Calu3 (cell line): ENCODE measurements around the gene NDUFAF7. TPM values are rescaled to one million over a fixed set of nuclear protein-coding genes. Genes with fewer than 3 reads are reported as not detected.

Experiments used
- BruUV-seq: library from RNA; stranded (reverse); fragments of 400-500 nt; replicated peaks from 2 replicates; lab custom pipeline; 2021; lab: Mats Ljungman, UMichigan
- CTCF ChIA-PET: fragments of 300-600 bp; sonication (Branson Sonifier 250); formaldehyde crosslinking; loops from one replicate; lab custom pipeline; 2022; ENCODE audit warnings: antibody characterized with exemption; lab: Charles Lee
- DNase-seq: peaks from one replicate; pipeline ENCODE4 v3.0.0; 2022
- H3K27ac Mint-ChIP-seq: one replicate; pipeline ENCODE4 v1.8.0; 2022; ENCODE audit warnings: mixed read lengths; ENCODE audit not compliant: unreplicated experiment
- H3K27me3 Mint-ChIP-seq: one replicate; pipeline ENCODE4 v1.8.0; 2022; ENCODE audit warnings: mixed read lengths; ENCODE audit not compliant: unreplicated experiment
- H3K36me3 Mint-ChIP-seq: one replicate; pipeline ENCODE4 v1.8.0; 2022; ENCODE audit warnings: mild to moderate bottlenecking, moderate library complexity, mixed read lengths; ENCODE audit not compliant: insufficient read depth, unreplicated experiment
- H3K4me1 Mint-ChIP-seq: one replicate; pipeline ENCODE4 v1.8.0; 2022; ENCODE audit warnings: mild to moderate bottlenecking, low read depth, mixed read lengths; ENCODE audit not compliant: unreplicated experiment
- H3K4me3 Mint-ChIP-seq: one replicate; pipeline ENCODE4 v1.8.0; 2022; ENCODE audit warnings: mild to moderate bottlenecking, low read depth, moderate library complexity, mixed read lengths; ENCODE audit not compliant: unreplicated experiment
- H3K9me3 Mint-ChIP-seq: one replicate; pipeline ENCODE4 v1.8.0; 2022; ENCODE audit warnings: low read depth, mixed read lengths; ENCODE audit not compliant: unreplicated experiment
- CTCF ChIP-seq: fragments of 200-600 bp; IDR thresholded peaks from one replicate; pipeline ENCODE4 v1.8.0; 2022; ENCODE audit warnings: antibody characterized with exemption; ENCODE audit not compliant: unreplicated experiment
- intact Hi-C: fragments of 100-400 bp; cut with micrococcal nuclease; formaldehyde crosslinking; loops from one replicate; pipeline ENCODE4 v1.10.0; 2022; ENCODE audit not compliant: unreplicated experiment
- total RNA-seq: library from RNA; stranded (reverse); gene quantifications from 2 replicates; pipeline ENCODE4 v1.2.3, GENCODE V29; 2022

The NDUFAF7 gene
- total RNA-seq, 1 experiment from 2014 or later = 22.3 TPM

DNA sequence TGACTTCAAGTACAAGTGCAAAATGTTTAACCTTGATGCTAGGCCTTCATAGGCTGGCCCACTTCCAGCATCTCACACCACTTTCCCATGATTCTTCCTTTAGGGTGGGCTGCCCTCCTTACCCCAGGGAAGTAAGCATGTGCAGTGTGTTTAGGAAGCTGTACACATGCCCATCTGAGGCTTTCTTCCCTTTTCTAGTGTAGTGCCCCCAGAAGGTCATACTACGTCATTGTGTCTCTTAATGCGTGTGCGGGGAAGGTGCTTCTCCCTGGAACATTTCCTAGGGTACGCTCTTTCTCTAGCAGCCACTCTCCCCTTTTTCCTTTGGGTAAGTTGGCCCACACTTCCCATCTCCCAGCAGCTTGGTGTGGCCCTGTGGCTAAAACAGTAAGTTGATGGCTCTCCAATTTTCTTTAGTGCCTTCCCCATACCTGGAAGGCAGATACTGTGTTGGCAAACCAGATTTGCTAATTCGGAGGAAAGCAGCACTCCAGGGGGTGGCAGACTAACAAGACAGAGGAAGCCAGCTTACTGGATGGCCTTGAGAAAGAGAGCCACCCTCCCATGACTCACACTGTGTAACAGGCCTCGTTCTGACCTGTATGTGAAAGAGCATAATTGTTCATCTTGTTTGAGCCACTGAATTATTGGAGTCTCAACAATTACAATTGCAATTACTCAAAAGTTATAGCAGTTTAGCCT, 41.9 kb upstream of the NDUFAF7 start:
- Mint-ChIP-seq H3K36me3 (peaks cover 6% of the 10 kb centered on the region), H3K27ac (peak overlapping the region; percentile 94), H3K4me1 (peaks cover 19% of the 10 kb centered on the region), H3K27me3 (no peaks in the 10 kb centered on the region), H3K9me3 (no peaks in the 10 kb centered on the region), H3K4me3 (no peak overlapping the region)
- BruUV-seq = no TSS peak
- intact Hi-C loops = no loop called here
- no peak for TF ChIP-seq CTCF
- peak; percentile 70 for DNase-seq
- CTCF ChIA-PET = interaction anchor here (0.9 kb wide), 1 partner anchor 11 kb away, joined by 3 read pairs; no protein-coding TSS in a partner anchor

- intact Hi-C loops = no loop called here
- Mint-ChIP-seq H3K36me3 (peaks cover 6% of the 10 kb centered on the region), H3K27ac (peak overlapping the region; percentile 94), H3K27me3 (no peaks in the 10 kb centered on the region), H3K9me3 (no peaks in the 10 kb centered on the region), H3K4me1 (peaks cover 19% of the 10 kb centered on the region), H3K4me3 (no peak overlapping the region)
- BruUV-seq = no TSS peak
- no peak for DNase-seq
- no peak for TF ChIP-seq CTCF
- CTCF ChIA-PET = interaction anchor here (0.9 kb wide), 1 partner anchor 12 kb away, joined by 3 read pairs; no protein-coding TSS in a partner anchor
Measured at GRCh38 chr2:37190290-37190689, 41.2 kb upstream of the NDUFAF7 start.

GRCh38 chr2:37191253-37191652, 40.2 kb upstream of the NDUFAF7 start:
- no peak for TF ChIP-seq CTCF
- BruUV-seq = no TSS peak
- CTCF ChIA-PET = no interaction called here
- DNase-seq = no peak
- Mint-ChIP-seq H3K27me3 (no peaks in the 10 kb centered on the region), H3K9me3 (peaks cover 2% of the 10 kb centered on the region), H3K36me3 (peaks cover 9% of the 10 kb centered on the region), H3K4me3 (no peak overlapping the region), H3K4me1 (peaks cover 19% of the 10 kb centered on the region), H3K27ac (no peak overlapping the region)
- intact Hi-C loops = no loop called here

- Mint-ChIP-seq H3K27me3 (no peaks in the 10 kb centered on the region), H3K36me3 (peaks cover 14% of the 10 kb centered on the region), H3K4me1 (peaks cover 19% of the 10 kb centered on the region), H3K9me3 (peaks cover 2% of the 10 kb centered on the region), H3K4me3 (no peak overlapping the region), H3K27ac (no peak overlapping the region)
- intact Hi-C loops = no loop called here
- DNase-seq = no peak
- no peak for TF ChIP-seq CTCF
- no TSS peak for BruUV-seq
- CTCF ChIA-PET = no interaction called here
Measured at GRCh38 chr2:37191747-37192146, 39.7 kb upstream of the NDUFAF7 start.
